ENCODE results near the gene MFAP3.

MFAP3 gene

DNA sequence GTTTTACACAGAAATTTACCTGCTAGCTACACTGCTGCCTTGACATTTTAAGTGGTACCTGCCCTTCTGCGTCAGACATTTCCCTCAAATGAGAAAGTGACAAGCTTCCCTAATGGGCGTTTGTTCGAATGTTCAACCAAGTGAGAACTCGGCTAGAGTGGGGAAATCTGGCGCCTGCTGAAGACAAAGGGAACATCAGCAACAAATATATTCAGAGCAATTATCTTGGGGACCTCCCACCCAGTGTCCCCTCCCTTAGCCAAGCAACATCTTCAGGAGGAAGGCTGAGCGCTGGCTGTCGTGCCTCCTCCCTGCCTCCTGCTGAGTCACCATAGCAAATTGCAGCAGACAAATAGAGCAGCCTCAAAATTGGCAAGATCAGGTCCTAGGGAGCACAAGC is 57.1 kb downstream of the MFAP3 start:
- no peak for DNase-seq

DNA sequence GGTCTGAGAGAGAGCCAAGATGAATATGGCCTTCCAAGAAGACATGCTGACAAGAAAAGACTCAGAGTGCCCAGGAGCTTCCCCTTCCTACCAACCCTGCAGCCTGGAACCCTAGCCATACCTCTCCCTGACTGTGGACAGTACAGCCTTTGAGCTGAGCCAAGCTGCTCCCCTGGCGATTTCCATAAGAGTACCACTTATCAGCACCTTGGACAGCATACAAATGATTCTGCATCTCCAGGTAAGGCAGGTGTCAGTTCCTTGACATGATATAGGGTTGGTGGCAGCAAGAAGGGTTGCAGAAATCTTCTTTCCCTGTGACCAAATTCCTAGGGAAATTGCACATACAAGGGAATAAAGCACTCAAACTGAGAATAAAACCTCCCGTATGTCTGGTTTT is 58.3 kb downstream of the MFAP3 start:
- DNase-seq = no peak

DNA sequence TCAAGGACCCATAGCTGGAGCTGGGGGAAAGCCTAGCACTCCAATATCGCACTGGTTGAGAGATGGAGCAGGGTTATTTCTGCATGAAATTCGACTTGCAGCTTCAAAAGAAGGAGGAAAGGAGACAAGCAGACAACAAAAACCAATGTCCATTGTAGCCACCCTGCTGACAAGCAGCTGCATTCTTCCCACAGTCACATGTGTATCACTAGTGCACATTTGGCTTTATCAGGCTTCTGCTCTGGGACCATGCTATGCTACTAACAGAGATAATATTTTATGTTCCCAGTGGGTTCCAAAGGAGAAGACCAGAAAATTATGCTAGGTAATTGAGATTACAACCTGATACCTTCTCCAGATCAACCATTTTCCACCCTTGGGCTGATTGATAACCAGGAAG is 59.7 kb downstream of the MFAP3 start:
- DNase-seq = no peak

DNA sequence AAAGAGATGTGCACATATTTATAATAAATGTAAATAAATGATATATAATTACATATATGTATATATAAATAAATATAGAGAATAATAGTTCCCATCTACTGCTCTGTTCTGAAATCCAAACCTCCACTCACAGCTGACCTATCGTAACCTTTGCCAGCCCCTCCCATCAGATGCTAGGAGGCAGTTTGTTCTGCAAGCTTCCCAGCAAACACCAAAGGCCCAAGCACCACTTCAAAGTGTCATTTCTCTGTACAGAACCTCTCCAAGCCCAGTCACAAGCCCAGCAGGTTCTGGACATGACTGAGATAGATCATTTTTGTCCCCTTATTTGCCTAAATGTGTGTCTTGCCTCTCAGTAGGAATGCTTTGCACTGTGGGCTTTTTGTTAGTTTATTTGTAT is 62.4 kb downstream of the MFAP3 start:
- no peak for DNase-seq

DNA sequence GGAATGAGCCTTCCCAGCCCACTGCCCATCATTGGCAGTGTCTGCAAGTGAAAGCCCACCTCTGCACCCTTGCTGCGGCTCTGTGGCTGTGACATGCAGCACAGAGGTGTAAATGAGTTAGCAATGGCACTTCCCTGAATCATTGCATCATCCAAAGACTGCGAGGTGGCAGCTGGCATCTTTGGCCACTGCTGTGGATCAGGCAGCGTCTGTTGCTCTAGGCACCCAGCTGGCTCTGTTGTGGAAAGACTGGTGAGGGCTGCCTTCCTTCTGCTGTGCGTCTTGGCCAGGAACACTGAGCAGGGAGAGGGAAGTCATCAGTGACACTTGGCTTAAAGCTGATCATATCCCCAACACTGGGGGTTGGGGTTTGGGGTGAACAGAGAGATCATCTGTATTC is 64.5 kb downstream of the MFAP3 start:
- DNase-seq = no peak
